ENCODE results near the gene UGT1A7.
A peak's percentile ranks its signal among the peaks of the same experiment; 100 is the strongest.

The UGT1A7 gene

DNA sequence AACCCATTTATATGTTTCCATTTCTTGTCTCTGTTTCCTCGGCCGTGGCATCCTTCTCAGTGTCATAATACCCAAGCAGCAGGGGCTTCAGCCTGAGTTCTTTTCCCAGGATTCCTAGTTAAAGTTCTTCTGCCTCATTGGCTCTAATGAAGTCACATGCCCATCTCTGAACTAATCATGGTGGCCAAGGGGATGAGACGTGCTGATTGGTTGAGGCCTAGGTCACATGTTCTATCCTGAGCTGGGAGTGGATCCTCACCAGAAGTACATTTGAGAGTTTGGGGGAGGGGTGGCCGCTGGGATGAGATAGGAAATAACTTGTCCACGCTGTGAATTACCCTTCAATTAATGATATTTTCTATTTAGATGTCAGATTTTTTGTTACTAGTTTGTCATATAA lies 27.2 kb downstream of the UGT1A7 start:
- TF ChIP-seq, protein P1, sequence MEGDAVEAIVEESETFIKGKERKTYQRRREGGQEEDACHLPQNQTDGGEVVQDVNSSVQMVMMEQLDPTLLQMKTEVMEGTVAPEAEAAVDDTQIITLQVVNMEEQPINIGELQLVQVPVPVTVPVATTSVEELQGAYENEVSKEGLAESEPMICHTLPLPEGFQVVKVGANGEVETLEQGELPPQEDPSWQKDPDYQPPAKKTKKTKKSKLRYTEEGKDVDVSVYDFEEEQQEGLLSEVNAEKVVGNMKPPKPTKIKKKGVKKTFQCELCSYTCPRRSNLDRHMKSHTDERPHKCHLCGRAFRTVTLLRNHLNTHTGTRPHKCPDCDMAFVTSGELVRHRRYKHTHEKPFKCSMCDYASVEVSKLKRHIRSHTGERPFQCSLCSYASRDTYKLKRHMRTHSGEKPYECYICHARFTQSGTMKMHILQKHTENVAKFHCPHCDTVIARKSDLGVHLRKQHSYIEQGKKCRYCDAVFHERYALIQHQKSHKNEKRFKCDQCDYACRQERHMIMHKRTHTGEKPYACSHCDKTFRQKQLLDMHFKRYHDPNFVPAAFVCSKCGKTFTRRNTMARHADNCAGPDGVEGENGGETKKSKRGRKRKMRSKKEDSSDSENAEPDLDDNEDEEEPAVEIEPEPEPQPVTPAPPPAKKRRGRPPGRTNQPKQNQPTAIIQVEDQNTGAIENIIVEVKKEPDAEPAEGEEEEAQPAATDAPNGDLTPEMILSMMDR (IDR thresholded peaks at IDR 0.05; ENCODE audit: control insufficient read depth, insufficient read depth, low read depth, low read length, missing control alignments) = no peak
- no peak for DNase-seq (ENCODE audit: low read depth)

DNA sequence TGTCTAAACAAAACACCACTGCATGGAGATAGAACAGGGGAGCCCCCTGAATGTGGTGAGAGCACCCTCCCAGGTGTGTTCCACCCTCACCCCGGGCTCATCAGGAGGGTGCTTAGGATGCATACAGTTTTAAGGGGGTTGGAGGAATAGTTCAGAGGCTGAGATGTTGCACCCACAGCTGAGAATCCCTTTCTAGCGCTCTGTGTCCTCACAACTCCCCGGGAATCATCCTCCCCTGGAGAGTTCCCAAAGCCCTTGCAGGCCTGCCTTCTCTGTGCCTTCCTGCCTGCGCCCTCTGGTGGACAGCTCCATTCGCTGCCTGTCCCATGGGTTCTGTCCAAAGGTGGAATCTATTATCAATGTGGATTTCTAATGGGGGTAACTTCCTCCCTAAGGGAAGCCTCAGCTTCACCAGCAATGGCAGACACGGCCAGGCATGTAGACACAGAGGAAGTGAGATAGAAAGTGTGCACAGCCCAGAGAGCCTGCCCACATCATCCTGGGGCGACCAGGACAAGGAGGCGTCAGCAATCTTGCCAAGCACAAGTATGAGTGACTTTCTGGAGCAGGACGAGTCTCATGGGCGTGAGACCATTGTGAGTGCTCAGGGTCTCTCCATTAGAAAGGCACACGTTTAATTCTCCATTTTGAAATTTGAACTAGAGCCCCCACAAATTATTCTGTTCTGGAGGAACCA lies 29.8 kb downstream of the UGT1A7 start:
- TF ChIP-seq, protein P1 (IDR thresholded peaks at IDR 0.05; ENCODE audit: control insufficient read depth, insufficient read depth, low read depth, low read length, missing control alignments) = peak; percentile 99
- no peak overlapping the region for H3K4me3 ChIP-seq (ENCODE audit: control insufficient read depth, low read depth, low read length)
- no peak for DNase-seq (ENCODE audit: low read depth)

More for the DNA sequence above, 27.2 kb downstream of the UGT1A7 start:
- no peak overlapping the region for H3K4me3 ChIP-seq (ENCODE audit: control insufficient read depth, low read depth, low read length)

DNA sequence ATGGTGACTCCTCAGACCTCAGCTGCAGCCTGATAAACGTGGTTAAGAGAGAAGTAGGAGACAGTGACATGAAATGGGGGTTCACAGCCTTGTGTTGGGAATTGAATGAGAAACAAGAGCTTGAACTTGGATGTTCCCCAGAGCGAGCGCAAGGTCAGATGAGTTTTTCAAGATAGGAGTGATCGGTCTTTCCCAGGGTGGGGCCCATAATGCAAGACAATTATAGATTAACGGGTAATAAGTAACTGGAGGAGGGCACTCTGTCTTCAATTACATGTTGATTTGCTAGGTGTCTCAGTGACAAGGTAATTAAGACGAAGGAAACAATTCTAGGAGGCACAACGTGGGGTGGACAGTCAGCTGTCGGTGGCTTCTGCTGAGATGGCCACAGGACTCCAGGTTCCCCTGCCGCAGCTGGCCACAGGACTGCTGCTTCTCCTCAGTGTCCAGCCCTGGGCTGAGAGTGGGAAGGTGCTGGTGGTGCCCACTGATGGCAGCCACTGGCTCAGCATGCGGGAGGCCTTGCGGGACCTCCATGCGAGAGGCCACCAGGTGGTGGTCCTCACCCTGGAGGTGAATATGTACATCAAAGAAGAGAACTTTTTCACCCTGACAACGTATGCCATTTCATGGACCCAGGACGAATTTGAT lies 31.0 kb downstream of the UGT1A7 start, which contains the start of gene UGT1A5:
TSS of gene UGT1A5 (plus strand) at position 297 of the 651 bp plus-strand sequence. CDS start at position 382, 85 bp downstream.
- TF ChIP-seq, protein P1 (IDR thresholded peaks at IDR 0.05; ENCODE audit: control insufficient read depth, insufficient read depth, low read depth, low read length, missing control alignments) = no peak
- DNase-seq (ENCODE audit: low read depth) = no peak
- no peak within 1 kb of the TSS for H3K4me3 ChIP-seq (ENCODE audit: control insufficient read depth, low read depth, low read length)

DNA sequence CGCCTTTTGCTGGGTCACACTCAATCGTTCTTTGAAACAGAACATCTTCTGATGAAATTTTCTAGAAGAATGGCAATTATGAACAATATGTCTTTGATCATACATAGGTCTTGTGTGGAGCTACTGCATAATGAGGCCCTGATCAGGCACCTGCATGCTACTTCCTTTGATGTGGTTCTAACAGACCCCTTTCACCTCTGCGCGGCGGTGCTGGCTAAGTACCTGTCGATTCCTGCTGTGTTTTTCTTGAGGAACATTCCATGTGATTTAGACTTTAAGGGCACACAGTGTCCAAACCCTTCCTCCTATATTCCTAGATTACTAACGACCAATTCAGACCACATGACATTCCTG lies 31.5 kb downstream of the UGT1A7 start:
- DNase-seq (ENCODE audit: low read depth) = no peak
- TF ChIP-seq, protein P1 (IDR thresholded peaks at IDR 0.05; ENCODE audit: control insufficient read depth, insufficient read depth, low read depth, low read length, missing control alignments) = no peak
- H3K4me3 ChIP-seq (ENCODE audit: control insufficient read depth, low read depth, low read length) = no peak overlapping the region

DNA sequence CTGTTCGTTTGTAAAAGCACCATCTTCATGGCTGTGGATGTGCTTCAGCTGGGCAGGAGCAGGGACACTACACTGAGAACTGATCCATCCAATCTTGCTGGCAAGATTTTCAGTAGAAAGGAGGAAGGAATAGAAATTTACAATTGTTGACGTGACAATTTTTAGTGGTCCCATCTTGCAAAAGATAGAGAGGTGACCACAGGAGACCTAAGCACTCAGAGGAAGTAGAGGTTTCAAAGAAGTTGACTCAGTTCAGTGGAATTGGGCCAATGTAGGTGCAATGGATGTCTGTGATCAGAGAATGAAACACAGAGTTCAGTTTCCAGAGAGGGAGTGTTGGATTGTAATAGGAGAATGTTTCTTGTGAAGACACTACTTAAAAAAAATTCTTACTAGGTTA lies 32.4 kb downstream of the UGT1A7 start:
- no peak for DNase-seq (ENCODE audit: low read depth)
- TF ChIP-seq, protein P1 (IDR thresholded peaks at IDR 0.05; ENCODE audit: control insufficient read depth, insufficient read depth, low read depth, low read length, missing control alignments) = no peak
- no peak overlapping the region for H3K4me3 ChIP-seq (ENCODE audit: control insufficient read depth, low read depth, low read length)

DNA sequence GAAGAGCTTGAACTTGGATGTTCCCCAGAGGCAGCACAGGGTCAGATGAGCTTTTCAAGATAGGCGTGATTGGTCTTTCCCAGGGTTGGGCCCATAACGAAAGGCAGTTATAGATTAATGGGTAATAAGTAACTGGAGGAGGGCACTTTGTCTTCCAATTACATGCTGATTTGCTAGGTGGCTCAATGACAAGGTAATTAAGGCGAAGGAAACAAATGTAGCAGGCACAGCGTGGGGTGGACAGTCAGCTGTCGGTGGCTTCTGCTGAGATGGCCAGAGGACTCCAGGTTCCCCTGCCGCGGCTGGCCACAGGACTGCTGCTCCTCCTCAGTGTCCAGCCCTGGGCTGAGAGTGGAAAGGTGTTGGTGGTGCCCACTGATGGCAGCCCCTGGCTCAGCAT lies 36.9 kb downstream of the UGT1A7 start, which contains the start of gene UGT1A4:
TSS of gene UGT1A4 (plus strand) at position 185 of the 400 bp plus-strand sequence. CDS start at position 270, 85 bp downstream.
- TF ChIP-seq, protein P1 (IDR thresholded peaks at IDR 0.05; ENCODE audit: control insufficient read depth, insufficient read depth, low read depth, low read length, missing control alignments) = no peak
- DNase-seq (ENCODE audit: low read depth) = no peak
- no peak within 1 kb of the TSS for H3K4me3 ChIP-seq (ENCODE audit: control insufficient read depth, low read depth, low read length)
